Activated effector memory CD4-positive, alpha-beta T cell treated with Interleukin-2 at 50 U/mL for 16 hours (primary cell): ENCODE measurements around the gene EEF1G.
"Not testable (repeated sequence)": the region's sequence is repeated elsewhere in the genome, so short reads cannot be mapped to it uniquely, and the experiment has no call there.

Source experiments
- DNase-seq: peaks from one replicate; pipeline ENCODE4 v3.0.0-alpha.2; 2020

The EEF1G gene

DNA sequence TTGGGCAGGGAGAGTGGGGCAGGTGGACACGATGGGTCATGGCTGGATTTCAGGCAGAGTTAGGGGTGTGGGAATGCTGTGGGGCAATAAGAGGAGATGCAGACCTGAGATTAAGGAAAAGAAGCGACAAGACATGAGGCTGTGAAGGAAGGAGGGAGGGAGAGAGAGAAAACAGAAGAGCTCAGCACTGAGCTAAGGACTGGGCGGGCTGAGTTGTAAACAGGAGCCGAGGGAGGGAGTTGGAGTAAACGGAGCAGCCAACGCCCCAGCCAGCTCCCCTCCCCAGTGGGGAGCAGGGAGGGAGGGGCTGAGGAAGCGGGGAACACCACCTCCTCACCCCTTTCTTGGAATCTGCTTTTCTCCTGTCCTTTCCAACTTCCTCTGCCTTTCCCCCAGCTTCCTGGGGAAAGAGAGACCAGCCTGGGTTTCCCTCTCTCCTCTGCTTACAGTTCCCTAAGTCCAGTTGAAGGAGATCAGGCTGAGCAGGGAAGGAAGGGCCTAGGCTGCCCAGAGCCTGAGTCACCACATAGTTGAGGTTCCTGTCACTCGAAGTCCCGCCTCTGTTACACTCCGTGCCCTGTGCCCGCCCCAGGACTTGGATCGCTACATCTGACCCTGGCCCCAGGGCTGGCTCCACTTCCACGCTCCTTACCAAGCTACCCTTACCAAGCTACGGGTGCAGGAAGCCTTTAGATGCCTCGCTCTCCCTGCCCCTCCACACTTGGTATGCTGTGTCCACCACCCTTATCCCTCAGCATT lies 20.4 kb downstream of the EEF1G start:
- DNase-seq, result peak; percentile 71

DNA sequence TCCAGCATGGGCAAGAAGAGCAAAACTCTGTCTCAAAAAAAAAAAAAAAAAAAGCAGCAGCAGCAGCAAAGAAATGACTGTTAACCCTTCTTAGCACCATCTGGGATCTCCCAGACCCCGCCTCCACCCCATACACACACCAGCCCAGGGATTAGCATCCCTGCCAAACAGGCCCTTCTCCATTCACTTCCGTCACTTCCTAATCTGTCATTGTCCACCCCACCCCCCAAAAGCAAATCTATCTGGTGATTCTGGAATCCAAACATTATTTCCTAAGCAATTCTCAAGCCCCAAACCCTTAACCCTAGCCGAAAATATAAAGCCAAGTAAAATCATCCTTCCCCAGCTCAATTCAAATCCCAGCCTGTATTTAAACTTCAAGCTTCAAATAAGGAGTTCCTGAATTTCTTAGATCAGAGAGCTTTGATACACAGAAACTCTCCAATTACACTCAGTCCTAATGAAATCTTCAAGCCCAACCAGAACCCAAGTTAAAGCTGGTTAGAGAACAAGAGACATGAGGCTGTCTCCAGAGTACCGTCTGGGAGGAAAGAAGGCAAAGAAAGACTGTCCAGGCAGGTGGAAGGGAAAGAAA lies 21.1 kb downstream of the EEF1G start:
- DNase-seq, result no peak

GRCh38 chr11:62550478-62550877 lies 23.2 kb downstream of the EEF1G start:
- not testable (repeated sequence) for DNase-seq

GRCh38 chr11:62548545-62549335 lies 25.0 kb downstream of the EEF1G start:
- no peak for DNase-seq

DNA sequence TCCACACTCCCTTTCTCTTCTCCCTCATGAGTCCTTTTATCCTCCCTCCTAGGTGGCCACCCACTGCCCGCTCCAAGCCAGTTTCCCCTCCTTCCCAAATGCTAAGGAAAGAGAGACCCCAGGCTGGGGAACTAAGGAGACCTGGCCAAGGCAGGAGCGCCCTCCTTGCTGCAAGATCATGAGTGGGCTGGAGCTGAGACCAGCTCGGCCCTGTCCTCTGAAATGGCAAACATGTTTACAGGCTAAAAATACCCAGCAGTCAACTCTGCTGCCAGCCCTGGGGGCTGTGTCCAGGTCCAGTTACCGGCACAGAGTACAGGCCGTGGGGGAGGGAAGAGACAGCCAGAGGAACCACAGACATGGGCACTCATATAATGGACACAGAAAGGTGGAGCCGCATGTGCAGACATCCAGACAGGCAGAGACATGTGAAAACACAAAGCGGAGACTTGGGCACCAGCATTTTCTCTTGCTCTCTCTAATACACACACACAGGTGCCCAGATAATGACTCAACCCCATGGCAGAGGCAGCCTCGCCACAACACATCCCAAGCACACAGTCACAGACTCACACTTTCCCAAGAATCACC lies 25.9 kb downstream of the EEF1G start:
- no peak for DNase-seq

DNA sequence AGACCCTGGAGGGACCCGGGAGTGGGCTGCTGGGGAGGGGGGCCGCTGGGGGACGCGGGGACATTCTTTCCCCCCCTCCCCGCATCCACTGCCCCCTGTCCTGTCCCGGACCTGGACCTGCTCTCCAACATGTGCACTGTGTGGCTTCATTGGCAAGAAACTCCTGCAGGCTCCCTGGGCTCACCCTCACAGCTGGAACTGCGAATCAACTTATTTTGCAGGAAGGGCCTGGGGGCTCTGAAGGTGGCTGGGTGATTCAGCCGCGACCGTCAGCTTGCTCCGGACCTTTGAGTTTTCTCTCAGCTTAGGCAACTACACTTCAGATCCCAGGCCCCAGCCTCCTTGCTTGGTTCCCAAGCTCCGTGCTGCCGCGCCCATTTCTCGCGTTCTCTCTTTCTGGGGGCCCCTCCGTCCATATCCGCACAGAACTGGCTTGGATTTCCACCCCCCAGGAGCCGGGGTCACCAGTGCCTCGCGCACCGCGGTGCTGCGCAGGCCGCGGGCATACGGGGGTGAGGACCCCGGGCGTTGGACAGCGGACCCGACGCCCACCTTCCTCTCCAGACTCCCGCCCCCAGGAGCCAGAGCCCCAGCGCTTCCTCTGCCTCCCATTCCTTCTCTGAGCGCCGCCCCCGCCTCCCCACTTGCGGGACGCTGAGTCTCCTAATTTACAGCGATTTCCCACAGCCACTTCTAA lies 26.6 kb downstream of the EEF1G start:
- no peak for DNase-seq

DNA sequence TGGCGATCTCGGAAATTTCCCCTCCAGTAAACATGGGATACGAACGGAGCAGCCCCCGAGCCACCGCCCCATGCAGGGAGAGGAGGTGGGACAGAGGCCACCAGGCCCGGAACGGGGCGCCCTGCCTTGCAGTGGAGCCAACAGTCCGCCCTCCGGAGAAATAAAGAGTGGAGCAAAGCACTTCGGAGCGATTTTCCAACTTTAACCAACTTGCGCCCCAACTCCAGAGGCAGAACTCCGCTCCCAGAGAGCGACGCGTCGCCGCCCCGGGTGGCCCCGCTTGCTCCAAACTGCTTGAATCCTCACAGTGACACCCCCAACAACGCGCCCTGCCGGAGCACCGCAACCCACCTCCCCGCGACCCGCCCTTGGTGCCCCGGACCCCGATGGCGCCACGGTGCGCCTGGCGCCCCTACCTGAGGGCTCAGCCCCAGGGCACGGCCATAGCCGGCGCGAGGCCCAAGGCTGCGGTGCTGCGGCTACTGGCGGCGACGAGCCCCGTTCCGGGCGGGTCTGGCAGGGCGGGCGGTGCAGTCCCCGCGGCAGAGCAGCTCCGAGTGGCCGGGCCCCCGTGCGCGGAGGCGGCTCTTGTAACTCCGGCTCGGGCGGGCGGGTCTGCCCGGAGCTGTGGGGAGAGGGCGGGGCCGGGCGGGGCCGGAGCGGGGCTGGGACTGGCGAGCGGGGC lies 27.3 kb downstream of the EEF1G start, which contains the start of gene AHNAK:
AHNAK (minus strand) TSS at position 563 of the 685 bp plus-strand sequence. CDS start 10,708 bp downstream, outside the sequence.
- peak; percentile 60 for DNase-seq

- DNase-seq, result peak; percentile 47
Measured at GRCh38 chr11:62545437-62546243, 28.1 kb downstream of the EEF1G start.

DNA sequence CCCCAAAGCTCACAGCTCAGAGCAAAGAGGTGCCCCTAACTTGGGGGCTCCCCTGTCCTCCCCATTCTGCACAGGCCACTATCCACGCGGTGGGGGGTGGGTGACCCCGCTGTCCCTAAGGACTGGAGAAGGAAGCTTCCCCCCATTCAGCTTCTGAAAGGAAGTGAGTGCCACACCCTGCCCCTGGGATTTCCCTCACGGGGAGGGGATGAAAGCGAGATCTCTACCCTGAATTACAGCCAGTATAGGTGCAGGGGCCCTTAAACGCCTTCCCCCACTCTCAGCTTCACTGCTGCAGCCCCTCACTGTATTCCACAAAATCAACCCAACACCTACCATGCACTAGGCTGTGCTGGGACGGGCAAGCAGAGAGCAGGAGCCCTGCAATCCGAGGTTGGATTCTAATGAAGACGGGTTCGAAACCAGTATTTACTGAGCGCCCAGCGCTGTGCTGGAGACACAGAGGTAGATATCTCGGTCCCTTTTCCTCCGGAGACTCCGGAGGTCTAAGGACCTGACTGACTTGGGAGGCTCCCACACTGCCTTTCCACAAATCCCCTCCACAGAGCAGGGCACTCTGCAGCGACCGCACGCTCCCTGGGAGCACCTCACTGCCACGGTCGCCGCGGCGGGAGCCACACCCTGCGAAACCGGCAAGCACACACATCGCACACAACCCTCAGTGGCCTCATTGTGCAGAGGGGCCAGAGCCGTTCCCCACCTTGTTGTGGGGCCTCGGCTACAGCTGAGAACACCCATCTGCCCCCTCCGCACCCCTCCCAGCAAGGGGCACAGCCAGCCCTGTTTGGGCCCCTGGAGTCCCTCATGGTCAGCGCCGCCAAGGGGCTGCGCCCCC lies 28.9 kb downstream of the EEF1G start:
- peak; percentile 21 for DNase-seq

GRCh38 chr11:62543680-62544444 lies 29.8 kb downstream of the EEF1G start:
- no peak for DNase-seq

DNA sequence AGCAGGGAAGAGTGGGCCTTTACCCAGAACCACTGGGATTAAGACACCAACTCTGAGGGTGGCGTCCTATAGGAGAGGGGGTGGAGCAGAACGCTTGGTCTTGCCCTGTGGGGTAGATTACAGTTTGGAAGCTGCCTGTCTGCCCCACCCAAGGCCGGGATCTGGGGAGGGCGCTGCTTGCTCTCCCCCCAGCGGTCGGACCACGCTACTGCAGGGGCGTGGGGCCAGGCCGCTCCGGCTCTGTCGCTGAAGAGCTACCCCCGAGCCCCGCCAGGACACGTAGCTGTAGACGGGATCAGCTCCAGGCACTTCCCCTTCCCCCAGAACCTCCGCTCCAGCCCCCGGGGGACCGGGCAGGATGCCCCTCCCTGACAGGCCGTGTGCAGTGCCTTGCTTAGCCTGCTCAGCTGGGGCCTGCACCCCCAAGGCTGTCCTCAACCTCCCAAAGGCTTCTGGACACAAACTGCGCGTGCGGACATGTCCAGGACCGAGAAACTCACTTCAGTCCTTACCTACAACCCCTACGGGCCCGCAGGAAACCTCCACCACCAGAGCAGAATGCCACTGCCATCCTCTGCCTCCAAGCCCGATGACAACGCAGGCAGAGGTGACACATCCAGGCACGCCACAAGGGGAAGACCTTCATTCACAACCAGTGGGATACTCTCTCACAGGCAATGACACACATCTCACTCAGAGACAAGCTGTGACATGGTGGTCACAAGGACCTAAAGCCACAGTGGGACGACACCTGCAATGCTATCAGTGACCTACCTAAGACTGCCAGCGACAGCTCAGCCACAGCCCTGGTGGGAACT lies 30.7 kb downstream of the EEF1G start:
- peak; percentile 56 for DNase-seq

GRCh38 chr11:62542111-62542745 lies 31.5 kb downstream of the EEF1G start:
- no peak for DNase-seq

DNA sequence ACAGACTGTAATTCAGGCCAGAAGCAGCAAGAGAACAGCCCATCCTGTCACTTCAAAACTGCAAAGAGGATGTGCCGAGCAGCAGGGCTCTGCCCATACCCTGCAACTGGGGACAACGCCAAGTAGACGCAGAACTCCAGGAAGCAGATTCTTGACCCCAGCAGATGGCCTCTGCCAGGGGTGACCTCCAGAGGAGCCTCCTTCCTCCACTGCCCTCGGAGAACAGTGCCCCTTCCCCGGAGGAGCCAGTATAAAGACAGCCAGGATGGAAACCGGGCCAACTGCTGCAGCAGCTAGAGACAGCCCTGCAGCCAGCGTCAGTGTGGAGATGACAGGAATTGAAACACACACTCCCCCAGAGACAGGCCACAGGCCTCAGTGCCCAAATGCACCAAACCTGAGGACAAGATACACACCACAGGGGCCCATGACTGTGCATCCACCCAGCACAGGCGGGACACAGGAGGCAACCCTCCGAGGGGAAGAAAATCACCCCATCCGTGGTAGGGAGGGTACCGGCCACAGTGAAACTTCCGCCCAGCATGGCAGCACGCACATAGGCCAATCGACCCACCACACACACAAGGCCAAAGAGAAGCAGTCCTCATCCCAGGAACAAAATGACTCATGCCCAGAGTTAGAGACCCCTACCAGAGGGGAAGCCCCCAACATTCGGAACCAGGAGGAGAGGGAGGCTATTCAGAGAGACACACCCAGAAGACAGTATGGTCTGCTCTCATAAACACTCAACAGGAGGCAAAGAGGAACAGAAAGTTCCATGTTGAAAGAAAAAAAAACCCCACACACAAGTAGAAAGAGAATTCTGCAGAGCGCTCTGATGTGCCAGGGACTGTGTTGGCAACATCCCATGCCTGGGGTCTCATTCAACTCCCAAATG lies 32.6 kb downstream of the EEF1G start:
- DNase-seq, result peak; percentile 9

GRCh38 chr11:62539238-62539925 lies 34.3 kb downstream of the EEF1G start:
- peak; percentile 48 for DNase-seq

- DNase-seq, result no peak
Measured at GRCh38 chr11:62538470-62539237, 35.0 kb downstream of the EEF1G start.
